Skeletal muscle tissue (tissue), 4 donors: ENCODE results near the gene ARID1B. TPM values are rescaled to one million over a fixed set of nuclear protein-coding genes. Genes with fewer than 3 reads are reported as not detected.

Source experiments
- H3K27ac ChIP-seq: one replicate; pipeline ENCODE4 v1.7.0; 2013; ENCODE audit warnings: mild to moderate bottlenecking, low read depth, low read length, inconsistent platforms
- H3K27me3 ChIP-seq, 3 donors: one replicate each; pipeline ENCODE4 v1.7.0; 2013; ENCODE audit warnings: low read length in 3 of 3; ENCODE audit not compliant: control insufficient read depth in 3 of 3, insufficient read depth in 3 of 3
- H3K36me3 ChIP-seq, 3 donors: one replicate each; pipeline ENCODE4 v1.7.0; 2013; ENCODE audit warnings: low read length in 3 of 3; ENCODE audit not compliant: control insufficient read depth in 3 of 3, insufficient read depth in 3 of 3
- H3K4me1 ChIP-seq, 3 donors: one replicate each; pipeline ENCODE4 v1.7.0; 2013; ENCODE audit warnings: low read length in 3 of 3, mild to moderate bottlenecking in 3 of 3; ENCODE audit not compliant: control insufficient read depth in 3 of 3, insufficient read depth in 3 of 3
- H3K4me3 ChIP-seq, 3 donors: one replicate each; pipeline ENCODE4 v1.7.0; 2013; ENCODE audit warnings: low read length in 3 of 3
- H3K9ac ChIP-seq, 3 donors: one replicate each; pipeline ENCODE4 v1.7.0; 2013; ENCODE audit warnings: low read length in 3 of 3, mild to moderate bottlenecking in 3 of 3, moderate library complexity in 2 of 3, low read depth in 1 of 3
- H3K9me3 ChIP-seq, 3 donors: one replicate each; pipeline ENCODE4 v1.7.0; 2013; ENCODE audit warnings: low read length in 3 of 3; ENCODE audit not compliant: control insufficient read depth in 3 of 3
- total RNA-seq: library from RNA; depleted of rRNA; stranded (reverse); fragments of >200 nt; gene quantifications from one replicate; pipeline ENCODE4 v1.2.3, GENCODE V29; 2014
- donor health status: Osteomylitis.

ARID1B gene
- total RNA-seq, 1 donor from 2014 or later = 73.6 TPM

DNA sequence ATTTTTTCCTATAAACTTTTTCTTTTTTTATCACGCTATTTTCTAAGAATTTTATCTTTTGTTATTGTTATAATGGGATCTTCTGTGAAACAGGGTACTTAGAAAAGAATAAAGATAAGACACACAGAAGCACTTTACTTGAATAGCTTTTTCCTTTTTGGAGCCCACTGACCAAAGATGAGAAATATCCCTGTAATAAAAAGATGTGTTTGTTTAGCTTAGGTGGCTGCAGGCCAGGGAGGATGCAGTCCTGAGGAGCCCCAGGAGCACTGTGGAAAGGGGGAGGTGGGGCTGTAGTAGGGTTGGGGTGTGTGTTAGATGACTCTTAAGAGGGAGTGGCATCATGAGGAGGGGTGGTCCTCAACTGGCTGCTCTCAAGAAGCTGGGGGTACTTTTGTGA, 128.6 kb downstream of the ARID1B start:
- Histone ChIP-seq H3K27me3 (no peaks in the 10 kb centered on the region), H3K9me3 (no peaks in the 10 kb centered on the region), H3K4me3 (no peak overlapping the region), H3K4me1 (peaks cover 0 to 5% (median 0%) of the 10 kb centered on the region in 3 donors), H3K9ac (no peak overlapping the region), H3K36me3 (no peaks in the 10 kb centered on the region), H3K27ac (no peak overlapping the region)

DNA sequence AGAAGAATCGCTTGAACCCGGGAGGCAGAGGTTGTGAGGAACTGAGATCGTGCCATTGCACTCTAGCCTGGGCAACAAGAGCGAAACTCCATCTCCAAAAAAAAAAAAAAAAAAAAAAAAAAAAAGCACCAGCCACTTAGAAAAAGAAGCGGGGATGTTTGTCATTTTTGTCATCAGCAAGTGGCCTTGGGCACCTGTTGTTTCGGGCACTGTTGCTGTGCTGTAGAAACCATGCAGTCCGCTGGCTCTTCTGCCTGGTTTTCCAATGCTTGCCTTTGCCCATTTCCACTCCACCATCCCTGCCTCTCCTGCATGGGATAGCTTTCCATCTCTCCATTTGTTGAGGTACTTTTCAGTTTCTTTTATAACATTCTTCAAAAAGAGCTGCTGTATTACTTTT, 129.3 kb downstream of the ARID1B start:
- H3K4me1 ChIP-seq = peaks cover 0 to 5% (median 0%) of the 10 kb centered on the region in 3 donors
- no peak overlapping the region for H3K27ac ChIP-seq

DNA sequence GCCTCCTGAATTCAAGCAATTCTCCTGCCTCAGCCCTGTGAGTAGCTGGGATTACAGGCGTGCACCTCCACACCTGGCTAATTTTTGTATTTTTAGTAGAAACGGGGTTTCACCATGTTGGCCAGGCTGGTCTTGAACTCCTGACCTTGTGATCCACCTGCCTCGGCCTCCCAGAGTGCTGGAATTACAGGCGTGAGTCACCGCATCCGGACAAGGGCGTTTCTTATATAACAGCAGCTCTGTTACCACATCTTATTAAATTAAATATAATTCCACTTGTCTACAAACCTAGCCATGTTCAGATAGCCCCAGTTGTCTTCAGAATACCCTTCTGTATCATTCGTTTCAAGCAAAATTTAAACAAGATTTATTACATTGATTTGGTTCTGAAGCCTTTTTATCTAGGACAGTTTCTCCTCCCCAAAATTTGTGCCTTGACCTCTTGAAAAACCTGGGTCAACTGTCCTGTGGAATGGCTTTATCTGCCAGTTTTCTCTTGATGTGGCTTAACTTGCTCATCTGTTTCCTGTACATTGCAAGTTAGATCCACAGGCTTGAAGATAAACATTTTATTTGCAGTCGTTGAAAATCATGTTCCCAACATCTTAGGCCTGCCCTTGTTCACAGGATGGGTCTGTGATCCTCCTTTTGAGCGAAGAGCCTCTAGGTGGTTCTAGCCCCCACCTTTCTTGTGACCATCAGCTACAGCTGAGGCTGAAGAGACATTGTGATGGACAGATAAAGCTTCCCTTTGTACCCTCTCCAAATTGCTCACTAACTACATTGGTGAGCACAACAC, 132.2 kb downstream of the ARID1B start:
- H3K36me3 ChIP-seq = no peaks in the 10 kb centered on the region
- H3K4me1 ChIP-seq = peaks cover 0 to 13% (median 4%) of the 10 kb centered on the region in 3 donors
- no peaks in the 10 kb centered on the region for H3K9me3 ChIP-seq

More for the DNA sequence above, 129.3 kb downstream of the ARID1B start:
- Histone ChIP-seq H3K4me3 (no peak overlapping the region), H3K27me3 (no peaks in the 10 kb centered on the region), H3K9ac (no peak overlapping the region), H3K9me3 (no peaks in the 10 kb centered on the region), H3K36me3 (no peaks in the 10 kb centered on the region)

GRCh38 chr6:156910011-156910334, 132.8 kb downstream of the ARID1B start:
- Histone ChIP-seq H3K4me1 (peaks cover 0 to 13% (median 4%) of the 10 kb centered on the region in 3 donors), H3K4me3 (no peak overlapping the region), H3K9ac (no peak overlapping the region), H3K36me3 (no peaks in the 10 kb centered on the region), H3K27ac (no peak overlapping the region), H3K27me3 (no peaks in the 10 kb centered on the region), H3K9me3 (no peaks in the 10 kb centered on the region)

More for the DNA sequence above, 132.2 kb downstream of the ARID1B start:
- no peak overlapping the region for H3K9ac ChIP-seq
- H3K27ac ChIP-seq = no peak overlapping the region
- no peaks in the 10 kb centered on the region for H3K27me3 ChIP-seq
- no peak overlapping the region for H3K4me3 ChIP-seq

DNA sequence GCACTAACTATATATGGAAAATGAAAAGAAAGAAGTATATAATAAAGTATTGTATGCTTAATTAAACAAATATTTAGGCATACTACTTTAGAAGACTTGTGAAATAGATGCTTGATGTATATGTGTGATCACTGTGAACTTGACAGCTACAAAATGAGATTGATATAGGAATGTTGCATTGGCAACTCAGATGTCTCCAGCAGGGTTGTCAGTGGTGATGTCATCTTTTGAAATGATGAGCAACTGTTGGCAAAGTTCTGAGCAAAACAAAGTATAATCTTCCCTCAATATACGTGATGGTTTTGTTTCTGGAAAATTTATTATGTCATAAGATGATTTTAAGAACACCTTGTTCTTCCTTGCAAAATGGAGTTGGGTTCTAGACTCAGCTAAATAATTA, 133.8 kb downstream of the ARID1B start:
- Histone ChIP-seq H3K4me1 (peaks cover 0 to 13% (median 4%) of the 10 kb centered on the region in 3 donors), H3K36me3 (no peaks in the 10 kb centered on the region), H3K9me3 (no peaks in the 10 kb centered on the region), H3K4me3 (no peak overlapping the region), H3K9ac (no peak overlapping the region), H3K27me3 (no peaks in the 10 kb centered on the region), H3K27ac (no peak overlapping the region)

DNA sequence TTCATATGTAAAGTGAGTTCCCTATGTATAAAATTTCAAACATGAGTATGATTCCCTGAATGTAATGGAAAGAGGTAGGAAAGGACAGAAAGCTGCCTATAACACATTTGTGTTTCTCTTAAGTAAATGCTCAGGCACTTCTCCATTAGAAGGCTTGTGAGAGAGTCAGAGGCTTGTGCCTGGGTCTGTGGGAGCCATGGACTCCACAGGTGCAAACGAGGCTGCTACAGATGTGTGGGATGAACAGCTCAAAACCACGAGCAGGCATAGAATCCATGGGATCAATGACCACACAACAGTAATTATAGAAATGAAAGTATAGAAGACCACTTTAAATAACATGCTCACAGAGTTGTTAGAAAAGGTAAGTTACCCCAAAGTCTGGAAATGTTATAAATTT, 134.4 kb downstream of the ARID1B start:
- Histone ChIP-seq H3K27ac (no peak overlapping the region), H3K9me3 (no peaks in the 10 kb centered on the region), H3K4me1 (peaks cover 0 to 16% (median 4%) of the 10 kb centered on the region in 3 donors), H3K36me3 (no peaks in the 10 kb centered on the region), H3K27me3 (no peaks in the 10 kb centered on the region), H3K4me3 (no peak overlapping the region), H3K9ac (no peak overlapping the region)

GRCh38 chr6:156912431-156912830, 135.3 kb downstream of the ARID1B start:
- Histone ChIP-seq H3K9ac (no peak overlapping the region), H3K4me3 (no peak overlapping the region), H3K9me3 (no peaks in the 10 kb centered on the region), H3K27ac (no peak overlapping the region), H3K36me3 (no peaks in the 10 kb centered on the region), H3K4me1 (peaks cover 0 to 21% (median 4%) of the 10 kb centered on the region in 3 donors), H3K27me3 (no peaks in the 10 kb centered on the region)

DNA sequence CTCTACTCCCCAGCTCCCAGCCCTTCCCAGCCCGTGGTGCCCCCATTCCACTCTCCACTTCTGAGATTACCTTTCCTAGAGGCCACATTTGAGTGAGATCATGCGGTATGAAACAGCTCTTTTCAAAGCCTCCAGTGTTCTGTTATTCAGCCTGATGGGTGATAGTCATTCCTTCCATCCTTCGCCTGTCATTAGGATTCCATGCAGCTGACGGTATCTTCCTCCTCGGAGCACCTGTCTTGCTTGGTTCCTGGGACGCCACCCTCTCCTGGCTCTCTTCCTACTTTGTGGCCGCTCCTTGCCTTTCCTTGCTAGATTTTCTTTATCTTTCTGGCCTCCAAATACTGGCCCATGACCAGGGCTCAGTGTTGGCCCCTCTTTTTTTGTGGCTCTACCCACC, 137.0 kb downstream of the ARID1B start:
- Histone ChIP-seq H3K4me3 (no peak overlapping the region), H3K4me1 (peaks cover 4 to 22% (median 6%) of the 10 kb centered on the region in 3 donors)

DNA sequence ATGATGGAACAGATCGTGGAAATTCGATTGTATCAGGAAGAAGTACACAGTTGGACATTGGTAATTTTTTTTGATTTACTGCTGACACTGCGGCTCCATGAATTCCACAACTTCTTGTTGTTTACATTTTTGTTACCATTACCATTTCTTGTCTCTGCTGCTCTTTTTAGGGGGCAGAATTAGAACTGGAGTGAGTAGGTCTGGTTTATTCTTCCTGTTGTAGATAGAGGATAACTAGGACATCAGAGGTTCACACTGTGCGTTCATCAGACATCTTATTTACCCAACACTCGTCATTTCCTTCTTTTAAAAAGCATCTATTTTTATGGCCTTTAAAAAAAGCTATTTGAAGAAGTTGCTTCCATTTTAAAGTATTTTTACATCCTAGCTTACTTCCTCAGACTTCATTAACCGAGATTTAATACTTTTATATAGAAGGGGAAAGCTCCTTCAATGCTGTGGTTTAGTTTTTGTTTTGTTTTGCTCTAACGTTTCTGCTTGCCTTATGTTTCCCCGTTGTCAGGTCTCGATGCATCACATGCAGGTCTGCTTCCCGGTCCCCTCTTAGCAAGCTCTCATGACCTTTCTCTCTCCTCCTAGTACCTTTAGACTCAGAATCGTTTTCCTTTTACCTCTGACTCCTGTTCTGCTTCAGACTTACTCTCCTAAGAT, 139.1 kb downstream of the ARID1B start:
- Histone ChIP-seq H3K4me1 (peaks cover 6 to 17% (median 11%) of the 10 kb centered on the region in 3 donors), H3K27ac (no peak overlapping the region), H3K27me3 (no peaks in the 10 kb centered on the region), H3K4me3 (no peak overlapping the region), H3K9ac (no peak overlapping the region), H3K36me3 (no peaks in the 10 kb centered on the region), H3K9me3 (no peaks in the 10 kb centered on the region)

More for the DNA sequence above, 137.0 kb downstream of the ARID1B start:
- no peaks in the 10 kb centered on the region for H3K27me3 ChIP-seq
- no peaks in the 10 kb centered on the region for H3K9me3 ChIP-seq
- H3K36me3 ChIP-seq = no peaks in the 10 kb centered on the region
- H3K9ac ChIP-seq = no peak overlapping the region
- no peak overlapping the region for H3K27ac ChIP-seq

DNA sequence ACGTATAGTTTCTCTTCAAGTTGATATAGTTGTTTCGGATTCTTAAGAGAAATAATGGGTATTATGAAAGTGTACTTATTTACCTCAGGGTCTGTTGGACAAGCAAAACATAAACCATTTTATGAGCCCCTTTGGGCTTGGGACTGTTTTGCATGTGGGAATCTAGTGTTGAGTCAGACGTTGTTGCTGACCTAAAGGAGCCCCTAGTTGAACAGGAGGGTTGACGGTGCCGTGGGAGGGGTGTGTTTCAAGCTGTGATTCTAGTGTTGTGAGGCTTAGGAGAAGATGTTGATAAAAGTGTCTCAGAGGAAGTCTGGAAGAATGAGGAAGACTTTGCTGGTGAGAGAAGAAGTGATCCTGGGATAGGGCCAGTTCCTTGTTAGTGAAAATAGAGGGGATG, 140.0 kb downstream of the ARID1B start:
- Histone ChIP-seq H3K27ac (no peak overlapping the region), H3K4me3 (no peak overlapping the region), H3K27me3 (no peaks in the 10 kb centered on the region), H3K4me1 (peaks cover 6 to 17% (median 11%) of the 10 kb centered on the region in 3 donors), H3K36me3 (no peaks in the 10 kb centered on the region), H3K9ac (no peak overlapping the region), H3K9me3 (no peaks in the 10 kb centered on the region)
